ENCODE measurements around the gene SLC35G6.

The SLC35G6 gene

DNA sequence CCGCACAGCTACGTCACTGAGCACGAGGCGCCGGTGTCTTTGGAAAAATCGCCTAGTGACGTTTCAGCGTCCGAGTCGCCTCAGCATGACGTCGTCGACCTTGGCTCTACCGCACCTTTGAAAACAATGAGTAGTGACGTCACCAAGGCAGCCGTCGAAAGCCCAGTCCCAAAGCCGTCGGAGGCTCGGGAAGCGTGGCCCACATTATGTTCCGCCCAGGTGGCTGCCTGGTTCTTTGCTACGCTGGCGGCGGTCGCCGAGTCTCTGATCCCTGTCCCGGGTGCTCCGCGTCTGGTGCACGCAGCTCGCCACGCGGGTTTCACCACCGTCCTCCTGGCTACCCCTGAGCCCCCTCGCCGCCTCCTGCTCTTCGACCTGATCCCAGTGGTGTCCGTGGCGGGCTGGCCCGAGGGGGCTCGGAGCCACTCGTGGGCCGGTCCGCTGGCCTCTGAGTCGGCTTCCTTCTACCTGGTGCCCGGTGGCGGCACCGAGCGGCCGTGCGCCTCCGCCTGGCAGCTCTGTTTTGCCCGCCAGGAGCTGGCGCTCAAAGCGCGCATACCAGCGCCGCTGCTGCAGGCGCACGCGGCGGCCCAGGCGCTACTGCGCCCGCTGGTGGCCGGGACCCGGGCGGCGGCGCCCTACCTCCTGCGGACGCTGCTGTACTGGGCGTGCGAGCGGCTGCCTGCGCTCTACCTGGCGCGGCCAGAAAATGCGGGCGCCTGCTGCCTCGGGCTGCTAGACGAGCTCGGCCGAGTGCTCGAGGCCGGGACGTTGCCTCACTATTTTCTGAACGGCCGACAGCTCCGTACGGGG is 44.5 kb upstream of the SLC35G6 start:
- H2AFZ ChIP-seq (ENCODE audit: low read depth, low read length), result no peak overlapping the region
- no peaks in the 10 kb centered on the region for H3K27me3 ChIP-seq (ENCODE audit: insufficient read depth, low read length, poor library complexity)
- H3K4me3 ChIP-seq (ENCODE audit: low read depth in 1 of 2, low read length in 2 of 2), result peak overlapping the region in 1 of 2 experiments; percentile 82; a peak in 2 of 4 replicates
- H3K4me2 ChIP-seq (ENCODE audit: insufficient read depth, low read length), result peak overlapping the region; percentile 90
- H4K20me1 ChIP-seq (ENCODE audit: insufficient read depth, low read length), result no peaks in the 10 kb centered on the region
- peak; percentile 46 for ATAC-seq (ENCODE audit: insufficient read depth, low read depth)
- H3K4me1 ChIP-seq (ENCODE audit: insufficient read depth, low read length), result peaks cover 17% of the 10 kb centered on the region
- no peak overlapping the region; the same call in 1 of the 2 replicates for H3K27ac ChIP-seq (ENCODE audit: low read length)
- no peaks in the 10 kb centered on the region for H3K9me3 ChIP-seq (ENCODE audit: insufficient read depth, low read length, severe bottlenecking)
- peak; percentile 57 for DNase-seq
- peaks cover 4% of the 10 kb centered on the region; the same call in 1 of the 2 replicates for H3K36me3 ChIP-seq (ENCODE audit: insufficient read depth, low read length)
- peak overlapping the region; percentile 64 for H3K9ac ChIP-seq (ENCODE audit: low read depth, low read length)
- no peak for TF ChIP-seq EZH2 (IDR thresholded peaks at IDR 0.05; ENCODE audit: borderline replicate concordance, low read depth, low read length, severe bottlenecking)
- peak; percentile 53 for TF ChIP-seq CTCF (IDR thresholded peaks at IDR 0.05; ENCODE audit: borderline replicate concordance, extremely low read depth, low read length, poor library complexity, severe bottlenecking)
- H3K79me2 ChIP-seq (ENCODE audit: insufficient read depth, low read length), result peaks cover 15% of the 10 kb centered on the region

DNA sequence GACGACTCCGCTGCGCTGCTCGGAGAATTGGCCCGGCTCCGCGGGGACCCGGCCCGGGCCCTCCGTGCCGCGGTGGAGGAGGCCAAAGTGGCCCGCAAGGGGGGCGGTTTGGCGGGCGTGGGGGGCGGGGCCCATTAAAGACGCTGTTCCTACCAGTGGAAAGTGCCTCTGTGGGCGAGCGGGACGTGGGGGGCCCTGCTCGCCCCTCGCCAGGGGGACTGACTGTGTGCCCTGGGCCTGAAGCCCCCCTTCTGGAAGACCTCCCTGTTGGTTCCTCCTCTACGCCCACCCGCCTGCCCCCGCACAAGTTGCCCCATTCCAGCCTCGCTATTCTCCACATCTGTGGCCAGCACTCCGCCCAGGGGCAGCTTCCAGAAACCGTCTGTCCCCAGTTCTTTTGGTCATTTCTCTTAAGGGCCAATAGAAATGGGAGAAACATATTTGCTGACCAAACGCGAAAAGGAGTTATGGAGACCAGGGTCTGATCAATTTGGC is 43.8 kb upstream of the SLC35G6 start:
- Histone ChIP-seq H3K9ac (ENCODE audit: low read depth, low read length) (no peak overlapping the region), H3K36me3 (ENCODE audit: insufficient read depth, low read length) (peaks cover 4% of the 10 kb centered on the region; the same call in 1 of the 2 replicates), H3K4me1 (ENCODE audit: insufficient read depth, low read length) (peaks cover 17% of the 10 kb centered on the region), H3K27ac (ENCODE audit: low read length) (no peak overlapping the region), H3K27me3 (ENCODE audit: insufficient read depth, low read length, poor library complexity) (no peaks in the 10 kb centered on the region), H3K4me2 (ENCODE audit: insufficient read depth, low read length) (peak overlapping the region; percentile 39), H2AFZ (ENCODE audit: low read depth, low read length) (no peak overlapping the region), H4K20me1 (ENCODE audit: insufficient read depth, low read length) (no peaks in the 10 kb centered on the region), H3K9me3 (ENCODE audit: insufficient read depth, low read length, severe bottlenecking) (no peaks in the 10 kb centered on the region), H3K4me3 (ENCODE audit: low read depth in 1 of 2, low read length in 2 of 2) (no peak overlapping the region), H3K79me2 (ENCODE audit: insufficient read depth, low read length) (peaks cover 15% of the 10 kb centered on the region)
- DNase-seq, result no peak
- no peak for ATAC-seq (ENCODE audit: insufficient read depth, low read depth)
- TF ChIP-seq EZH2 (IDR thresholded peaks at IDR 0.05; ENCODE audit: borderline replicate concordance, low read depth, low read length, severe bottlenecking), result no peak
- no peak for TF ChIP-seq CTCF (IDR thresholded peaks at IDR 0.05; ENCODE audit: borderline replicate concordance, extremely low read depth, low read length, poor library complexity, severe bottlenecking)

- Histone ChIP-seq H3K27ac (ENCODE audit: low read length) (no peak overlapping the region), H3K9ac (ENCODE audit: low read depth, low read length) (no peak overlapping the region), H3K36me3 (ENCODE audit: insufficient read depth, low read length) (peaks cover 4% of the 10 kb centered on the region; the same call in 1 of the 2 replicates), H3K79me2 (ENCODE audit: insufficient read depth, low read length) (peaks cover 15% of the 10 kb centered on the region), H4K20me1 (ENCODE audit: insufficient read depth, low read length) (no peaks in the 10 kb centered on the region), H3K9me3 (ENCODE audit: insufficient read depth, low read length, severe bottlenecking) (no peaks in the 10 kb centered on the region), H3K27me3 (ENCODE audit: insufficient read depth, low read length, poor library complexity) (no peaks in the 10 kb centered on the region), H3K4me1 (ENCODE audit: insufficient read depth, low read length) (peaks cover 17% of the 10 kb centered on the region), H3K4me2 (ENCODE audit: insufficient read depth, low read length) (no peak overlapping the region), H3K4me3 (ENCODE audit: low read depth in 1 of 2, low read length in 2 of 2) (no peak overlapping the region), H2AFZ (ENCODE audit: low read depth, low read length) (no peak overlapping the region)
- DNase-seq (no peak), ATAC-seq (ENCODE audit: insufficient read depth, low read depth) (no peak)
- TF ChIP-seq CTCF (IDR thresholded peaks at IDR 0.05; ENCODE audit: borderline replicate concordance, extremely low read depth, low read length, poor library complexity, severe bottlenecking) (no peak), EZH2 (IDR thresholded peaks at IDR 0.05; ENCODE audit: borderline replicate concordance, low read depth, low read length, severe bottlenecking) (no peak)
Observed at GRCh38 chr17:7437950-7438614, 43.2 kb upstream of the SLC35G6 start.
